ENCODE measurements around the gene CA4.

GRCh38 chr17:60106340-60107059, 43.3 kb upstream of the CA4 start:
- TF ChIP-seq CTCF (conservative IDR thresholded peaks at IDR 0.05; ENCODE audit: low read length), result no peak
- no peak for TF ChIP-seq EZH2phosphoT487 (IDR thresholded peaks at IDR 0.05; ENCODE audit: borderline replicate concordance)
